Nephron progenitor cell (in vitro differentiated cells): ENCODE results near the gene DYNC2LI1.

Source experiments
- DNase-seq: peaks from one replicate; pipeline ENCODE4 v3.0.0; 2021
- H3K27ac Mint-ChIP-seq: 2 replicates; pipeline ENCODE4 v1.8.0; 2021; ENCODE audit warnings: mild to moderate bottlenecking, moderate library complexity, mixed read lengths
- H3K27me3 Mint-ChIP-seq: 2 replicates; pipeline ENCODE4 v1.8.0; 2021; ENCODE audit warnings: mild to moderate bottlenecking, low read depth, mixed read lengths; ENCODE audit not compliant: poor library complexity
- H3K36me3 Mint-ChIP-seq: 2 replicates; pipeline ENCODE4 v1.8.0; 2021; ENCODE audit warnings: low read depth, mixed read lengths
- H3K4me1 Mint-ChIP-seq: 2 replicates; pipeline ENCODE4 v1.8.0; 2021; ENCODE audit warnings: mixed read lengths
- H3K4me3 Mint-ChIP-seq: 2 replicates; pipeline ENCODE4 v1.8.0; 2021; ENCODE audit warnings: mild to moderate bottlenecking, moderate library complexity, mixed read lengths
- H3K9me3 Mint-ChIP-seq: 2 replicates; pipeline ENCODE4 v1.8.0; 2021; ENCODE audit warnings: mild to moderate bottlenecking, moderate library complexity, mixed read lengths
- TF ChIP-seq, protein P1 (sequence below): fragments of 200-600 bp; sonication (generic); IDR thresholded peaks from 2 replicates; pipeline ENCODE4 v1.5.0; 2021; ENCODE audit warnings: antibody characterized with exemption

DYNC2LI1 gene

GRCh38 chr2:43819491-43820163 is 45.8 kb downstream of the DYNC2LI1 start:
- Mint-ChIP-seq H3K4me3 (no peak overlapping the region), H3K27me3 (peaks cover 21% of the 10 kb centered on the region), H3K9me3 (peaks cover 4% of the 10 kb centered on the region), H3K27ac (no peak overlapping the region), H3K4me1 (no peaks in the 10 kb centered on the region), H3K36me3 (peaks cover 5% of the 10 kb centered on the region)
- TF ChIP-seq, protein P1, sequence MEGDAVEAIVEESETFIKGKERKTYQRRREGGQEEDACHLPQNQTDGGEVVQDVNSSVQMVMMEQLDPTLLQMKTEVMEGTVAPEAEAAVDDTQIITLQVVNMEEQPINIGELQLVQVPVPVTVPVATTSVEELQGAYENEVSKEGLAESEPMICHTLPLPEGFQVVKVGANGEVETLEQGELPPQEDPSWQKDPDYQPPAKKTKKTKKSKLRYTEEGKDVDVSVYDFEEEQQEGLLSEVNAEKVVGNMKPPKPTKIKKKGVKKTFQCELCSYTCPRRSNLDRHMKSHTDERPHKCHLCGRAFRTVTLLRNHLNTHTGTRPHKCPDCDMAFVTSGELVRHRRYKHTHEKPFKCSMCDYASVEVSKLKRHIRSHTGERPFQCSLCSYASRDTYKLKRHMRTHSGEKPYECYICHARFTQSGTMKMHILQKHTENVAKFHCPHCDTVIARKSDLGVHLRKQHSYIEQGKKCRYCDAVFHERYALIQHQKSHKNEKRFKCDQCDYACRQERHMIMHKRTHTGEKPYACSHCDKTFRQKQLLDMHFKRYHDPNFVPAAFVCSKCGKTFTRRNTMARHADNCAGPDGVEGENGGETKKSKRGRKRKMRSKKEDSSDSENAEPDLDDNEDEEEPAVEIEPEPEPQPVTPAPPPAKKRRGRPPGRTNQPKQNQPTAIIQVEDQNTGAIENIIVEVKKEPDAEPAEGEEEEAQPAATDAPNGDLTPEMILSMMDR = no peak
- DNase-seq = no peak

- no peaks in the 10 kb centered on the region for H3K9me3 Mint-ChIP-seq
- DNase-seq = no peak
- no peaks in the 10 kb centered on the region for H3K4me1 Mint-ChIP-seq
These were observed 49.0 kb downstream of the DYNC2LI1 start for GRCh38 chr2:43822839-43823238.

GRCh38 chr2:43823751-43824150 is 49.9 kb downstream of the DYNC2LI1 start:
- no peak overlapping the region for H3K27ac Mint-ChIP-seq
- no peaks in the 10 kb centered on the region for H3K36me3 Mint-ChIP-seq
- TF ChIP-seq, protein P1 = no peak
- DNase-seq = no peak
- no peak overlapping the region for H3K4me3 Mint-ChIP-seq
- H3K9me3 Mint-ChIP-seq = no peaks in the 10 kb centered on the region
- H3K4me1 Mint-ChIP-seq = no peaks in the 10 kb centered on the region
- peaks cover 18% of the 10 kb centered on the region for H3K27me3 Mint-ChIP-seq

More at GRCh38 chr2:43822839-43823238, 49.0 kb downstream of the DYNC2LI1 start:
- Mint-ChIP-seq H3K27ac (no peak overlapping the region), H3K27me3 (peaks cover 18% of the 10 kb centered on the region), H3K4me3 (no peak overlapping the region), H3K36me3 (no peaks in the 10 kb centered on the region)
- TF ChIP-seq, protein P1 = no peak

DNA sequence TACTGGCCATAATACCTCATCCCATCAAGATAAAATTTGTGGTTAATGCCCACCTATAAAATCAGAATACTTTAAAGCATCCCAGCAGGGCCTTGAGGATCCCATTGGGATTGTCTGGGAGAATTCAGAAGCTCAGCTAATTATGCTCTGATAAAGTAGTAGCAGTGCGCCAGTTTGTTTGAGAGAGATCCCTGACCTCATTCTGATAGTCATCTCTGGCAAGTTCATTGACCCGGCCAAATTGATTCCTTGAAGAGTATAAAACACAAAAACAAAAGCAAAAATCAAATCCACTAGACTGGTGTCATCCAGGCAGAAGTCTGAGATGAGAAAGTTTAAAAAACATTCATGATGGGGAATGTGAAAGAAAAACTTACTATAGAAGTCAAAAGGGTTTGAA is 50.7 kb downstream of the DYNC2LI1 start:
- H3K27ac Mint-ChIP-seq = no peak overlapping the region
- no peaks in the 10 kb centered on the region for H3K36me3 Mint-ChIP-seq

DNA sequence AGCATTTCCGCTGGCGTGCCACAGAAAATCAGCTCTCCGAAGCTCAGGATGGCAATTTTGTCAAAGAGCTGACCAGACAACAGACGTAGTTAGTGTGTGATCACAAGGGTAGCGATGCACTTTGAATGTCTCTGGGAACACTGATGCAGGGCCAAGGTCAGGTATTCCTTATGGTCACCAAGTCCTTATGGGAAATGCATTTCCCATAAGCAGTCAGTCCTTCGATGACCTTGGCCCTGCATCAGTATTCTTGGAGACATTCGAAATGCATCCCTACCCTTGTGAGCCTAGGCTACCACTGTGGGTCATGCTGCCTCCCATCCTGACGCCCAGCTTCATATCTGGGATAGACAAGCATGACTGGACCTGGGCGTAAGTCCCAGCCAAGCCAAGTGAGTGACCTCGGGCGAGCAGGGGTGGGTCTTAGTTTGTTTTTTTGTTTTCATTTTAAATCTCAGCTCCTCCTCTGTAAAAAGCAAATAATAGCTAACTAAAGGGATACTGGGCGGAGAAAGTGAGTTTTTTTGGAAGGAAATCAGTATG is 51.2 kb downstream of the DYNC2LI1 start:
- Mint-ChIP-seq H3K27me3 (peaks cover 18% of the 10 kb centered on the region), H3K9me3 (no peaks in the 10 kb centered on the region), H3K27ac (no peak overlapping the region), H3K4me1 (no peaks in the 10 kb centered on the region), H3K36me3 (no peaks in the 10 kb centered on the region), H3K4me3 (no peak overlapping the region)
- TF ChIP-seq, protein P1 = no peak
- no peak for DNase-seq

More for the DNA sequence above, 50.7 kb downstream of the DYNC2LI1 start:
- TF ChIP-seq, protein P1 = no peak
- DNase-seq = no peak
- H3K27me3 Mint-ChIP-seq = peaks cover 18% of the 10 kb centered on the region
- no peaks in the 10 kb centered on the region for H3K9me3 Mint-ChIP-seq
- no peak overlapping the region for H3K4me3 Mint-ChIP-seq
- no peaks in the 10 kb centered on the region for H3K4me1 Mint-ChIP-seq

DNA sequence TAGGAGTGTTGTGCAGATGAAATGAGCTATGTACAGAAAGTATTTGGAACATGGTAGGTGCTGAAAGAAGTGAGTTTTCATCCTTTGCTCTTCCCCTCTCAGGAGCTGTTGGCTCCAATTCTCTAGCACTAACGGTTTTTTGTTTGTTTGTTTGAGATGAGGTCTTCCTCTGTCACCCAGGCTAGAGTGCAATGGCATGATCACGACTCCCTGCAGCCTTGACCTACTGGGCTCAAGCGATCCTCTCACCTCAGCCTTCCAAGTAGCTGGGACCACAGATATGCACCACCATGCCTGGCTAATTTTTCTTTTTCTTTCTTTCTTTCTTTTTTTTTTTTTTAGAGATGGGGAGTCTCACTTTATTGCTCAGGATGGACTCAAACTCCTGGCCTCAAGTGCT is 52.0 kb downstream of the DYNC2LI1 start:
- peaks cover 18% of the 10 kb centered on the region for H3K27me3 Mint-ChIP-seq

More for the DNA sequence above, 52.0 kb downstream of the DYNC2LI1 start:
- no peaks in the 10 kb centered on the region for H3K4me1 Mint-ChIP-seq
- H3K4me3 Mint-ChIP-seq = no peak overlapping the region
- TF ChIP-seq, protein P1 = no peak
- H3K27ac Mint-ChIP-seq = no peak overlapping the region
- no peaks in the 10 kb centered on the region for H3K9me3 Mint-ChIP-seq
- no peaks in the 10 kb centered on the region for H3K36me3 Mint-ChIP-seq
- DNase-seq = no peak
